PFSK-1 (cell line): Measurements from ENCODE around the gene LZTS2.

Source experiments
- FOXP2 ChIP-seq: optimal IDR thresholded peaks from 2 replicates; pipeline ENCODE3; 2011; ENCODE audit warnings: borderline replicate concordance, control low read depth, inconsistent platforms; ENCODE audit not compliant: insufficient read depth; ENCODE audit errors: extremely low read length, extremely low read depth
- POLR2AphosphoS5 ChIP-seq: IDR thresholded peaks from 2 replicates; pipeline ENCODE4 v1.6.1; 2012; ENCODE audit warnings: low read depth, mild to moderate bottlenecking, control low read depth, low read length, moderate library complexity
- SIN3A ChIP-seq: IDR thresholded peaks from 2 replicates; pipeline ENCODE4 v1.6.1; 2012; ENCODE audit warnings: mild to moderate bottlenecking, low read length, moderate library complexity, borderline replicate concordance; ENCODE audit not compliant: insufficient read depth
- TAF1 ChIP-seq: IDR thresholded peaks from 2 replicates; pipeline ENCODE4 v1.6.1; 2012; ENCODE audit warnings: low read length, control low read depth, borderline replicate concordance; ENCODE audit not compliant: insufficient read depth
- TF ChIP-seq, protein P1 (sequence below), 2 experiments: IDR thresholded peaks; 2 replicates each; pipeline versions ENCODE4 v1.6.1 to v1.8.0; 2011 to 2012; ENCODE audit warnings: low read depth in 2 of 2, low read length in 2 of 2, control low read depth in 1 of 2, inconsistent platforms in 1 of 2, mild to moderate bottlenecking in 1 of 2, moderate library complexity in 1 of 2; ENCODE audit not compliant: insufficient read depth in 1 of 2

DNA sequence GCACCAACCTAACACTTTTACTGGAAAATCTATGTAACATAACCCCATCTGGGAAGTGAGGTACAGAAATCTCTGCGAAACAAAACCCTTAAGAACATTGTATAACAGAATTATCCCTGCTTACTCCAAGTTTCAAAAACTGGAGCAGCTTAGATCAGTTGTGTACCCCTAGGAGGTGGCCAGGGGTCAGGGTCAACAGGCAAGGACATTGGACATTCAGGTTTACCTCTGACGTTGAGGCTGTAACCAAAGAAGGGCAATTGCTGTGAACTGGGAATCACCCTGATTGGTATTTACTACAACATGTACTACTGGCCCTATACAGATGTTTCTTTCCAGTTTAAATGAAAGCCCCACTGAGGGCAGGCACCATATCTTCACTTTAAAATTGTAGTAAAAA is 44.5 kb downstream of the LZTS2 start:
- no peak for TF ChIP-seq SIN3A
- TF ChIP-seq POLR2AphosphoS5 = no peak
- TF ChIP-seq, protein P1, sequence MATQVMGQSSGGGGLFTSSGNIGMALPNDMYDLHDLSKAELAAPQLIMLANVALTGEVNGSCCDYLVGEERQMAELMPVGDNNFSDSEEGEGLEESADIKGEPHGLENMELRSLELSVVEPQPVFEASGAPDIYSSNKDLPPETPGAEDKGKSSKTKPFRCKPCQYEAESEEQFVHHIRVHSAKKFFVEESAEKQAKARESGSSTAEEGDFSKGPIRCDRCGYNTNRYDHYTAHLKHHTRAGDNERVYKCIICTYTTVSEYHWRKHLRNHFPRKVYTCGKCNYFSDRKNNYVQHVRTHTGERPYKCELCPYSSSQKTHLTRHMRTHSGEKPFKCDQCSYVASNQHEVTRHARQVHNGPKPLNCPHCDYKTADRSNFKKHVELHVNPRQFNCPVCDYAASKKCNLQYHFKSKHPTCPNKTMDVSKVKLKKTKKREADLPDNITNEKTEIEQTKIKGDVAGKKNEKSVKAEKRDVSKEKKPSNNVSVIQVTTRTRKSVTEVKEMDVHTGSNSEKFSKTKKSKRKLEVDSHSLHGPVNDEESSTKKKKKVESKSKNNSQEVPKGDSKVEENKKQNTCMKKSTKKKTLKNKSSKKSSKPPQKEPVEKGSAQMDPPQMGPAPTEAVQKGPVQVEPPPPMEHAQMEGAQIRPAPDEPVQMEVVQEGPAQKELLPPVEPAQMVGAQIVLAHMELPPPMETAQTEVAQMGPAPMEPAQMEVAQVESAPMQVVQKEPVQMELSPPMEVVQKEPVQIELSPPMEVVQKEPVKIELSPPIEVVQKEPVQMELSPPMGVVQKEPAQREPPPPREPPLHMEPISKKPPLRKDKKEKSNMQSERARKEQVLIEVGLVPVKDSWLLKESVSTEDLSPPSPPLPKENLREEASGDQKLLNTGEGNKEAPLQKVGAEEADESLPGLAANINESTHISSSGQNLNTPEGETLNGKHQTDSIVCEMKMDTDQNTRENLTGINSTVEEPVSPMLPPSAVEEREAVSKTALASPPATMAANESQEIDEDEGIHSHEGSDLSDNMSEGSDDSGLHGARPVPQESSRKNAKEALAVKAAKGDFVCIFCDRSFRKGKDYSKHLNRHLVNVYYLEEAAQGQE (IDR thresholded peaks at IDR 0.05; ENCODE audit: insufficient read depth in 1 of 2, low read depth in 2 of 2, low read length in 2 of 2) = no peak
- no peak for TF ChIP-seq TAF1
- no peak for TF ChIP-seq FOXP2
